Measurements from ENCODE around the gene SPOCK1.

SPOCK1 gene

GRCh38 chr5:137521246-137521645, 22.1 kb upstream of the SPOCK1 start:
- H3K4me3 ChIP-seq (replicated peaks; ENCODE audit: insufficient read depth, low read length) = no peak overlapping the region
- TF ChIP-seq, protein P1, sequence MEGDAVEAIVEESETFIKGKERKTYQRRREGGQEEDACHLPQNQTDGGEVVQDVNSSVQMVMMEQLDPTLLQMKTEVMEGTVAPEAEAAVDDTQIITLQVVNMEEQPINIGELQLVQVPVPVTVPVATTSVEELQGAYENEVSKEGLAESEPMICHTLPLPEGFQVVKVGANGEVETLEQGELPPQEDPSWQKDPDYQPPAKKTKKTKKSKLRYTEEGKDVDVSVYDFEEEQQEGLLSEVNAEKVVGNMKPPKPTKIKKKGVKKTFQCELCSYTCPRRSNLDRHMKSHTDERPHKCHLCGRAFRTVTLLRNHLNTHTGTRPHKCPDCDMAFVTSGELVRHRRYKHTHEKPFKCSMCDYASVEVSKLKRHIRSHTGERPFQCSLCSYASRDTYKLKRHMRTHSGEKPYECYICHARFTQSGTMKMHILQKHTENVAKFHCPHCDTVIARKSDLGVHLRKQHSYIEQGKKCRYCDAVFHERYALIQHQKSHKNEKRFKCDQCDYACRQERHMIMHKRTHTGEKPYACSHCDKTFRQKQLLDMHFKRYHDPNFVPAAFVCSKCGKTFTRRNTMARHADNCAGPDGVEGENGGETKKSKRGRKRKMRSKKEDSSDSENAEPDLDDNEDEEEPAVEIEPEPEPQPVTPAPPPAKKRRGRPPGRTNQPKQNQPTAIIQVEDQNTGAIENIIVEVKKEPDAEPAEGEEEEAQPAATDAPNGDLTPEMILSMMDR (IDR thresholded peaks at IDR 0.05; ENCODE audit: insufficient read depth, low read length) = no peak
- TF ChIP-seq POLR2AphosphoS5 (IDR thresholded peaks at IDR 0.05; ENCODE audit: low read depth) (no peak), GABPA (IDR thresholded peaks at IDR 0.05; ENCODE audit: low read depth) (no peak), REST (IDR thresholded peaks at IDR 0.05; ENCODE audit: insufficient replicate concordance, low read depth) (no peak), SPI1 (IDR thresholded peaks at IDR 0.05; ENCODE audit: borderline replicate concordance, low read depth) (no peak)
- H3K27ac ChIP-seq (replicated peaks) = no peak overlapping the region
- no peaks in the 10 kb centered on the region for H3K27me3 ChIP-seq (ENCODE audit: insufficient read depth, poor library complexity, severe bottlenecking)
- DNase-seq (ENCODE audit: low read depth in 1 of 2, low spot score in 1 of 2) = no peak

DNA sequence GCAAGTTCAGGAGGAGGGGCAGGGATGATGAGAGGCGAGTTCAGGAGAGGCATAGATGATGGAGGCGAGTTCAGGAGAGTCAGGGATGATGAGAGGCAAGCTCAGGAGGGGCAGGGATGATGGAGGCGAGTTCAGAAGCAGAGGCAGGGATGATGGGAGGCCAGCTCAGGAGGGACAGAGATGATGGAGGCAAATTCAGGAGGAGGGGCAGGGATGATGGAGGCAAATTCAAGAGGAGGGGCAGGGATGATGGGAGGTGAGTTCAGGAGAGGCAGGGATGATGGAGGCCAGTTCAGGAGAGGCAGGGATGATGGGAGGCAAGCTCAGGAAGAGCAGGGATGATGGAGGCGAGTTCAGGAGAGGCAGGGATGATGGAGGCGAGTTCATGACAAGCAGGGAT, 17.8 kb upstream of the SPOCK1 start:
- DNase-seq (ENCODE audit: low read depth in 1 of 2, low spot score in 1 of 2) = no peak
- H3K27me3 ChIP-seq (ENCODE audit: insufficient read depth, poor library complexity, severe bottlenecking) = no peaks in the 10 kb centered on the region
- no peak for TF ChIP-seq SPI1 (IDR thresholded peaks at IDR 0.05; ENCODE audit: borderline replicate concordance, low read depth)
- TF ChIP-seq, protein P1 (IDR thresholded peaks at IDR 0.05; ENCODE audit: insufficient read depth, low read length) = no peak
- TF ChIP-seq POLR2AphosphoS5 (IDR thresholded peaks at IDR 0.05; ENCODE audit: low read depth) = no peak
- TF ChIP-seq REST (IDR thresholded peaks at IDR 0.05; ENCODE audit: insufficient replicate concordance, low read depth) = no peak
- no peak for TF ChIP-seq GABPA (IDR thresholded peaks at IDR 0.05; ENCODE audit: low read depth)
- H3K4me3 ChIP-seq (replicated peaks; ENCODE audit: insufficient read depth, low read length) = no peak overlapping the region
- H3K27ac ChIP-seq (replicated peaks) = no peak overlapping the region

GRCh38 chr5:137516251-137516797, 17.2 kb upstream of the SPOCK1 start:
- no peaks in the 10 kb centered on the region for H3K27me3 ChIP-seq (ENCODE audit: insufficient read depth, poor library complexity, severe bottlenecking)

More at GRCh38 chr5:137516251-137516797, 17.2 kb upstream of the SPOCK1 start:
- TF ChIP-seq REST (IDR thresholded peaks at IDR 0.05; ENCODE audit: insufficient replicate concordance, low read depth) (no peak), SPI1 (IDR thresholded peaks at IDR 0.05; ENCODE audit: borderline replicate concordance, low read depth) (no peak), GABPA (IDR thresholded peaks at IDR 0.05; ENCODE audit: low read depth) (no peak), POLR2AphosphoS5 (IDR thresholded peaks at IDR 0.05; ENCODE audit: low read depth) (no peak)
- TF ChIP-seq, protein P1 (IDR thresholded peaks at IDR 0.05; ENCODE audit: insufficient read depth, low read length) = no peak
- no peak for DNase-seq (ENCODE audit: low read depth in 1 of 2, low spot score in 1 of 2)
- Histone ChIP-seq H3K27ac (replicated peaks) (no peak overlapping the region), H3K4me3 (replicated peaks; ENCODE audit: insufficient read depth, low read length) (no peak overlapping the region)

Measured in HL-60 (cell line).